ENCODE results near the gene ATP2B3. TPM values are rescaled to one million over a fixed set of nuclear protein-coding genes. Genes with fewer than 3 reads are reported as not detected.

The ATP2B3 gene
- total and polyA plus RNA-seq, 2 of the 4 experiments (the other 2 are of a cell fraction) = under 0.01 to 0.03 TPM

DNA sequence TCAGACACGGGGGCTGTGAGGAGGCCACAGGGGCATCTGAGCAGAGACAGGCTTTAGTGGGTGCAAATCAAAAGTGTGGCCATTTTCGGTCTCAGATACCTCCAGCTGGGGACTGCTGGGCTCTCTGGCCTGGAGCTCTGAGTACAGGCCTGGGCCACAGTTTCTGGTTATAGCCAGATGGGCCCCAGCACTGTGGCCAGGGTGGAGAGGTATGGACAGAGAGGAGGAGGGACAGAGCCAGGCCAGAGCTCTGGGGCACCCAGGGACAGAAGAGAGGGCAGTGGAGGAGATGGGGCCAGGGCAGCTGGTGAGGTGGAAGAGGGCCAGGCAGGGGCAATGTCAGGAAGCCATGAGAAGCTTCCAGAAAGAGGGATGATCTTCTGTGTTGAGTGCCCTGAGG, 61.4 kb downstream of the ATP2B3 start:
- Histone ChIP-seq H4K5ac (ENCODE audit: low read depth, low read length) (no peak overlapping the region), H4K8ac (ENCODE audit: low read depth in 2 of 2, low read length in 2 of 2) (no peak overlapping the region), H3K4me3 (ENCODE audit: insufficient read depth, low read depth, low read length) (no peak overlapping the region), H2BK20ac (ENCODE audit: low read depth, low read length) (no peak overlapping the region), H2AK9ac (replicated peaks; ENCODE audit: low read depth, low read length, poor library complexity) (no peak overlapping the region), H3K79me1 (ENCODE audit: low read depth in 1 of 2, low read length in 2 of 2) (no peaks in the 10 kb centered on the region), H2BK120ac (ENCODE audit: low read depth, low read length) (no peak overlapping the region), H3K9me3 (ENCODE audit: control insufficient read depth, insufficient read depth, low read length) (peaks cover 4% of the 10 kb centered on the region; the same call in 1 of the 2 replicates), H3K4me2 (ENCODE audit: low read depth, low read length) (no peak overlapping the region), H4K91ac (ENCODE audit: insufficient read depth, low read depth, low read length) (no peak overlapping the region), H3K14ac (replicated peaks; ENCODE audit: low read depth, low read length) (no peak overlapping the region), H2AFZ (replicated peaks; ENCODE audit: low read length, poor library complexity) (no peak overlapping the region), H3K36me3 (ENCODE audit: control insufficient read depth, insufficient read depth, low read length) (no peaks in the 10 kb centered on the region), H3K9ac (ENCODE audit: low read depth, low read length) (no peak overlapping the region), H3K56ac (ENCODE audit: extremely low read depth, insufficient read depth, low read length) (no peak overlapping the region), H3K27me3 (ENCODE audit: control insufficient read depth, insufficient read depth, low read length) (peaks cover 9% of the 10 kb centered on the region; the same call in 1 of the 2 replicates), H3K4ac (ENCODE audit: low read depth, low read length) (no peak overlapping the region), H4K20me1 (ENCODE audit: insufficient read depth, low read length) (no peaks in the 10 kb centered on the region), H3K18ac (ENCODE audit: low read depth, low read length) (no peak overlapping the region), H3K4me1 (ENCODE audit: control insufficient read depth, insufficient read depth, low read length) (no peaks in the 10 kb centered on the region), H2AK5ac (ENCODE audit: low read depth, low read length) (no peak overlapping the region), H2BK15ac (ENCODE audit: low read depth, low read length) (no peak overlapping the region), H2BK5ac (ENCODE audit: low read depth, low read length, poor library complexity, severe bottlenecking) (no peak overlapping the region), H3K9me1 (ENCODE audit: insufficient read depth, low read length) (no peaks in the 10 kb centered on the region), H3K23ac (ENCODE audit: low read depth, low read length) (no peak overlapping the region), H3K27ac (ENCODE audit: insufficient read depth, low read length) (no peak overlapping the region)
- dilution Hi-C loops (cut with HindIII; ENCODE audit: low sequenced_read_pairs, unreplicated experiment) (no loop called here), in situ Hi-C loops (cut with MboI; ENCODE audit: low sequenced_read_pairs) (no loop called here), intact Hi-C loops (cut with micrococcal nuclease) (no loop called here)
- BruUV-seq (replicated peaks) = no TSS peak
- POLR2A ChIA-PET (ENCODE audit: unreplicated experiment) = no interaction called here
- 0% methylated on average over 1 of the region's 2 CpGs; no CpG with 5 or more reads in 1 of the 2 experiments for WGBS, 2 experiments (ENCODE audit: extremely low coverage in 2 of 2, insufficient read length in 1 of 2)
- ATAC-seq (ENCODE audit: low read depth) (no peak), DNase-seq (no peak)
- CTCF ChIA-PET = no interaction called here
- no peak for TF ChIP-seq MAFK (IDR thresholded peaks at IDR 0.05; ENCODE audit: low read depth, low read length)
- no peak for TF ChIP-seq MAZ (IDR thresholded peaks at IDR 0.05; ENCODE audit: borderline replicate concordance, low read depth, low read length)
- no peak for TF ChIP-seq RCOR1 (IDR thresholded peaks at IDR 0.05; ENCODE audit: insufficient replicate concordance, low read length)
- TF ChIP-seq, protein P1, sequence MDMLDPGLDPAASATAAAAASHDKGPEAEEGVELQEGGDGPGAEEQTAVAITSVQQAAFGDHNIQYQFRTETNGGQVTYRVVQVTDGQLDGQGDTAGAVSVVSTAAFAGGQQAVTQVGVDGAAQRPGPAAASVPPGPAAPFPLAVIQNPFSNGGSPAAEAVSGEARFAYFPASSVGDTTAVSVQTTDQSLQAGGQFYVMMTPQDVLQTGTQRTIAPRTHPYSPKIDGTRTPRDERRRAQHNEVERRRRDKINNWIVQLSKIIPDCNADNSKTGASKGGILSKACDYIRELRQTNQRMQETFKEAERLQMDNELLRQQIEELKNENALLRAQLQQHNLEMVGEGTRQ (IDR thresholded peaks at IDR 0.05; ENCODE audit: low read depth, low read length) = no peak
- no peak for TF ChIP-seq CEBPB (IDR thresholded peaks at IDR 0.05; ENCODE audit: low read depth, low read length)
- no peak for TF ChIP-seq BHLHE40 (IDR thresholded peaks at IDR 0.05; ENCODE audit: low read depth, low read length)
- TF ChIP-seq SMC3 (IDR thresholded peaks at IDR 0.05; ENCODE audit: low read depth, low read length) = no peak
- TF ChIP-seq, protein P2, sequence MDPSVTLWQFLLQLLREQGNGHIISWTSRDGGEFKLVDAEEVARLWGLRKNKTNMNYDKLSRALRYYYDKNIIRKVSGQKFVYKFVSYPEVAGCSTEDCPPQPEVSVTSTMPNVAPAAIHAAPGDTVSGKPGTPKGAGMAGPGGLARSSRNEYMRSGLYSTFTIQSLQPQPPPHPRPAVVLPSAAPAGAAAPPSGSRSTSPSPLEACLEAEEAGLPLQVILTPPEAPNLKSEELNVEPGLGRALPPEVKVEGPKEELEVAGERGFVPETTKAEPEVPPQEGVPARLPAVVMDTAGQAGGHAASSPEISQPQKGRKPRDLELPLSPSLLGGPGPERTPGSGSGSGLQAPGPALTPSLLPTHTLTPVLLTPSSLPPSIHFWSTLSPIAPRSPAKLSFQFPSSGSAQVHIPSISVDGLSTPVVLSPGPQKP (IDR thresholded peaks at IDR 0.05; ENCODE audit: borderline replicate concordance, low read depth, low read length) = no peak
- TF ChIP-seq, protein P3, sequence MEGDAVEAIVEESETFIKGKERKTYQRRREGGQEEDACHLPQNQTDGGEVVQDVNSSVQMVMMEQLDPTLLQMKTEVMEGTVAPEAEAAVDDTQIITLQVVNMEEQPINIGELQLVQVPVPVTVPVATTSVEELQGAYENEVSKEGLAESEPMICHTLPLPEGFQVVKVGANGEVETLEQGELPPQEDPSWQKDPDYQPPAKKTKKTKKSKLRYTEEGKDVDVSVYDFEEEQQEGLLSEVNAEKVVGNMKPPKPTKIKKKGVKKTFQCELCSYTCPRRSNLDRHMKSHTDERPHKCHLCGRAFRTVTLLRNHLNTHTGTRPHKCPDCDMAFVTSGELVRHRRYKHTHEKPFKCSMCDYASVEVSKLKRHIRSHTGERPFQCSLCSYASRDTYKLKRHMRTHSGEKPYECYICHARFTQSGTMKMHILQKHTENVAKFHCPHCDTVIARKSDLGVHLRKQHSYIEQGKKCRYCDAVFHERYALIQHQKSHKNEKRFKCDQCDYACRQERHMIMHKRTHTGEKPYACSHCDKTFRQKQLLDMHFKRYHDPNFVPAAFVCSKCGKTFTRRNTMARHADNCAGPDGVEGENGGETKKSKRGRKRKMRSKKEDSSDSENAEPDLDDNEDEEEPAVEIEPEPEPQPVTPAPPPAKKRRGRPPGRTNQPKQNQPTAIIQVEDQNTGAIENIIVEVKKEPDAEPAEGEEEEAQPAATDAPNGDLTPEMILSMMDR (conservative IDR thresholded peaks at IDR 0.05; ENCODE audit: low read depth, low read length) = no peak
- TF ChIP-seq RAD21 (IDR thresholded peaks at IDR 0.05; ENCODE audit: low read length) = no peak
- no peak for TF ChIP-seq CHD1 (IDR thresholded peaks at IDR 0.05; ENCODE audit: low read depth, low read length)
- no peak for TF ChIP-seq RFX5 (IDR thresholded peaks at IDR 0.05; ENCODE audit: low read depth, low read length)
- no peak for TF ChIP-seq NFE2L2 (IDR thresholded peaks at IDR 0.05; ENCODE audit: low read depth, low read length)
- no peak for TF ChIP-seq POLR2A (IDR thresholded peaks at IDR 0.05; ENCODE audit: low read depth, low read length)
- no peak for TF ChIP-seq MXI1 (IDR thresholded peaks at IDR 0.05; ENCODE audit: borderline replicate concordance, low read depth, low read length)
- no peak for TF ChIP-seq FOS (IDR thresholded peaks at IDR 0.05; ENCODE audit: low read depth, low read length)
